Right atrium auricular region (tissue), 2 donors: ENCODE results near the gene E4F1. TPM values are rescaled to one million over a fixed set of nuclear protein-coding genes. Genes with fewer than 3 reads are reported as not detected.

Experiments
- DNase-seq: peaks from one replicate; pipeline ENCODE4 v3.0.0-alpha.2; 2019; ENCODE audit warnings: low spot score
- H3K27ac ChIP-seq, 2 donors: fragments of 200-600 bp; sonication (generic); 1 replicate in 1 of 2; 2 replicates in 1 of 2; pipeline ENCODE4 v1.5.1; 2016 to 2019
- H3K27me3 ChIP-seq, 2 donors: fragments of 200-600 bp; sonication (generic); one replicate each; pipeline versions ENCODE4 v1.5.1 to v1.6.0; 2017 to 2019
- H3K36me3 ChIP-seq: fragments of 200-600 bp; sonication (generic); one replicate; pipeline ENCODE4 v1.5.1; 2016
- H3K4me1 ChIP-seq, 2 donors: fragments of 200-600 bp; sonication (generic); one replicate each; pipeline versions ENCODE4 v1.5.1 to v1.6.0; 2017 to 2019
- H3K4me3 ChIP-seq, 2 donors: fragments of 200-600 bp; sonication (generic); 1 replicate in 1 of 2; 2 replicates in 1 of 2; pipeline ENCODE4 v1.5.1; 2017 to 2019; ENCODE audit warnings: mild to moderate bottlenecking in 1 of 2, moderate library complexity in 1 of 2
- H3K9me3 ChIP-seq, 2 donors: fragments of 200-600 bp; sonication (generic); one replicate each; pipeline ENCODE4 v1.5.1; 2019
- total RNA-seq, 2 donors: library from RNA; depleted of rRNA; stranded (reverse); fragments of >200 nt; gene quantifications; one replicate each; pipeline ENCODE4 v1.1.0, GENCODE V29; 2016
- TF ChIP-seq, protein P1 (sequence below), 2 donors: fragments of 200-600 bp; sonication (generic); IDR thresholded peaks; one replicate each; pipeline ENCODE4 v1.5.1; 2019; ENCODE audit warnings: antibody characterized with exemption in 2 of 2

Gene E4F1
- total RNA-seq, 2 donors from 2014 or later: 10.0 to 16.7 TPM

DNA sequence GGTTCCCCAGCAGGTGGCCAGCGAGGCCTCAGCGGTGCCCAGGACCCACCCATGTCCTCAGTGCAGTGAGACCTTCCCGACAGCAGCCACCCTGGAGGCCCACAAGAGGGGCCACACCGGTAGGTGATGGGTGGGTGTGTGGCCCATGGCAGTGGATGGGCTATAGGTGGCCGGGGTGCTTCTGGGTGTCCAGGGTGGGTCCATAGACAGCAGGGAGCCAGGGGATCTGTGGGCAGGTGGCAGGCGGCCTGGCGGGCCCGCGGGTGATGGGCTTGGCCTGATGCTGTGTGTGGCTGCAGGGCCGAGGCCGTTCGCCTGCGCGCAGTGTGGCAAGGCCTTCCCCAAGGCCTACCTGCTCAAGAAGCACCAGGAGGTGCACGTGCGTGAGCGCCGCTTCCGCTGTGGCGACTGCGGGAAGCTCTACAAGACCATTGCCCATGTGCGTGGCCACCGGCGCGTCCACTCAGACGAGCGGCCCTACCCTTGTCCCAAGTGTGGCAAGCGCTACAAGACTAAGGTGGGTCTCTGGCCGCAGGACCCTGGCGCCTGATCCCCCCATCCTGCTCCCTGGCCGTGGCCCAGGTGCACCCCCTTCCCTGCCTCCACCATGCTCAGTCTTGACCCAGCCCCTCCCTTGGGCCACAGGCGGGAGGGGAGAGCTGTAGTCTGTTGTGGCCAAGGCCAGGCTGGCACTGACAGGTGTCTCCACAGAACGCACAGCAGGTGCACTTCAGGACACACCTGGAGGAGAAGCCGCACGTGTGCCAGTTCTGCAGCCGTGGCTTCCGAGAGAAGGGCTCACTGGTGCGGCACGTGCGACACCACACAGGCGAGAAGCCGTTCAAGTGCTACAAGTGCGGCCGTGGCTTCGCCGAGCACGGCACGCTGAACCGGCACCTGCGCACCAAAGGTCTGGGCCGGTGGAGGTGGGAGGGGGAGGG is 10.8 kb downstream of the E4F1 start:
- Histone ChIP-seq H3K4me1 (peaks cover 0 to 25% of the 10 kb centered on the region in 2 donors), H3K36me3 (peaks cover 67% of the 10 kb centered on the region), H3K9me3 (no peaks in the 10 kb centered on the region), H3K27ac (no peak overlapping the region), H3K27me3 (no peaks in the 10 kb centered on the region), H3K4me3 (no peak overlapping the region)
- TF ChIP-seq, protein P1, sequence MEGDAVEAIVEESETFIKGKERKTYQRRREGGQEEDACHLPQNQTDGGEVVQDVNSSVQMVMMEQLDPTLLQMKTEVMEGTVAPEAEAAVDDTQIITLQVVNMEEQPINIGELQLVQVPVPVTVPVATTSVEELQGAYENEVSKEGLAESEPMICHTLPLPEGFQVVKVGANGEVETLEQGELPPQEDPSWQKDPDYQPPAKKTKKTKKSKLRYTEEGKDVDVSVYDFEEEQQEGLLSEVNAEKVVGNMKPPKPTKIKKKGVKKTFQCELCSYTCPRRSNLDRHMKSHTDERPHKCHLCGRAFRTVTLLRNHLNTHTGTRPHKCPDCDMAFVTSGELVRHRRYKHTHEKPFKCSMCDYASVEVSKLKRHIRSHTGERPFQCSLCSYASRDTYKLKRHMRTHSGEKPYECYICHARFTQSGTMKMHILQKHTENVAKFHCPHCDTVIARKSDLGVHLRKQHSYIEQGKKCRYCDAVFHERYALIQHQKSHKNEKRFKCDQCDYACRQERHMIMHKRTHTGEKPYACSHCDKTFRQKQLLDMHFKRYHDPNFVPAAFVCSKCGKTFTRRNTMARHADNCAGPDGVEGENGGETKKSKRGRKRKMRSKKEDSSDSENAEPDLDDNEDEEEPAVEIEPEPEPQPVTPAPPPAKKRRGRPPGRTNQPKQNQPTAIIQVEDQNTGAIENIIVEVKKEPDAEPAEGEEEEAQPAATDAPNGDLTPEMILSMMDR (IDR thresholded peaks at IDR 0.05): no peak
- DNase-seq: no peak

DNA sequence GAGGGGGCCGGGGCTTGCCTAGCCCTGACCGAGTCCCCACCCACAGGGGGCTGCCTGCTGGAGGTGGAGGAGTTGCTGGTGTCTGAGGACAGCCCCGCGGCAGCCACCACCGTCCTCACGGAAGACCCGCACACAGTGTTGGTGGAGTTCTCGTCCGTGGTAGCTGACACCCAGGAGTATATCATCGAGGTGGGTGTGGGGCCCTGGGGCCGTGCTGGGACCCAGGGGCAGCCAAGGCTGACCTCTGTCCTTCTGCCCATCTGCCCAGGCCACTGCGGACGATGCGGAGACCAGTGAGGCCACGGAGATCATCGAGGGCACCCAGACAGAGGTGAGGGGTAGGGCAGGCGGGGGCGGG is 11.4 kb downstream of the E4F1 start:
- H3K9me3 ChIP-seq: no peaks in the 10 kb centered on the region
- no peak overlapping the region for H3K27ac ChIP-seq
- no peak for DNase-seq
- H3K4me1 ChIP-seq: peaks cover 0 to 25% of the 10 kb centered on the region in 2 donors
- TF ChIP-seq, protein P1 (IDR thresholded peaks at IDR 0.05): no peak
- H3K36me3 ChIP-seq: peaks cover 60% of the 10 kb centered on the region
- no peak overlapping the region for H3K4me3 ChIP-seq
- H3K27me3 ChIP-seq: no peaks in the 10 kb centered on the region

DNA sequence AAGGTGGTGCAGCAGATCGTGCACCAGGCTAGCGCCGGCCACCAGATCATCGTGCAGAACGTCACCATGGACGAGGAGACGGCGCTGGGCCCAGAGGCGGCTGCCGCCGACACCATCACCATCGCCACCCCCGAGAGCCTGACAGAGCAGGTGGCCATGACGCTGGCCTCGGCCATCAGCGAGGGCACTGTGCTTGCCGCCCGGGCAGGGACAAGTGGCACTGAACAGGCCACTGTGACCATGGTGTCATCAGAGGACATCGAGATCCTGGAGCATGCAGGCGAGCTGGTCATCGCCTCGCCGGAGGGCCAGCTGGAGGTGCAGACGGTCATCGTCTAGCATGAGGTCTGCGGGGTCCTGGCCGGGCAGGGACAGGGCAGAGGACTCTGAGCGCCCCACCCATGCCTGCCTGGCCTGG is 11.9 kb downstream of the E4F1 start:
- Histone ChIP-seq H3K27ac (no peak overlapping the region), H3K27me3 (no peaks in the 10 kb centered on the region), H3K36me3 (peaks cover 57% of the 10 kb centered on the region), H3K4me1 (peaks cover 0 to 25% of the 10 kb centered on the region in 2 donors), H3K4me3 (no peak overlapping the region), H3K9me3 (no peaks in the 10 kb centered on the region)
- DNase-seq: no peak
- TF ChIP-seq, protein P1 (IDR thresholded peaks at IDR 0.05): no peak

DNA sequence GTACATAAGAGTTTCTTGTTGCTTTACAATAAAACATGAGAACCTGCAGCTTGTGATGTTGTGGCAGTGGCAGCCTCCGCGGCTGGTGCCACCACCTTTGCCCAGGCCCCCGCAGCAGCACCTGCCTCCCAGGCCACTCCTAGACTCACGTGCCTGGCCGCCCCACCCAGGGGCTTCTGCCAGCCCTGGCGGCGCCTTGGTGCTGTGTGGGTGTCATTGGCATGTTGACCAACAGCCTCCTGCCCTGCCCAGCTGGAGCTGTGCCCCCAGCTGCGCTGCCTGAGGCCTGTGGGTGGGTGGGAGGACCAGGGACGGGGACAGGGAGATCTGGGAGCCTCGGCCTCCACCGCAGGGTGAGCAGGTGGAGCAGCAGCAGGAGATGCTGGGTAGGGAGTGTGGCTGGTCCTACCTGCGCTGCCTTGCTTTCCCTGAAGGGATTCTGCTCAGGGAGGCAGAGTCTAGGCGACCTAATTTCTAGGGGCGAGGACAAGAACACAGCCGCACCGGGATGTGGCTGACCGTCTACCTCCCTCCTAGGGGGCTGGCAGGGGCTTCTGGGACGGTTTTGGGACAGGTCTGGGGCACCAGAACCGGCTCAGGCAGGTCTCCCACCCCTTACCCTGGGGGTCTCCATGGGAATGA is 12.4 kb downstream of the E4F1 start:
- TF ChIP-seq, protein P1 (IDR thresholded peaks at IDR 0.05): no peak
- H3K27ac ChIP-seq: no peak overlapping the region
- peaks cover 51% of the 10 kb centered on the region for H3K36me3 ChIP-seq
- H3K4me3 ChIP-seq: no peak overlapping the region
- H3K4me1 ChIP-seq: peaks cover 0 to 25% of the 10 kb centered on the region in 2 donors
- no peaks in the 10 kb centered on the region for H3K9me3 ChIP-seq
- no peaks in the 10 kb centered on the region for H3K27me3 ChIP-seq
- no peak for DNase-seq

DNA sequence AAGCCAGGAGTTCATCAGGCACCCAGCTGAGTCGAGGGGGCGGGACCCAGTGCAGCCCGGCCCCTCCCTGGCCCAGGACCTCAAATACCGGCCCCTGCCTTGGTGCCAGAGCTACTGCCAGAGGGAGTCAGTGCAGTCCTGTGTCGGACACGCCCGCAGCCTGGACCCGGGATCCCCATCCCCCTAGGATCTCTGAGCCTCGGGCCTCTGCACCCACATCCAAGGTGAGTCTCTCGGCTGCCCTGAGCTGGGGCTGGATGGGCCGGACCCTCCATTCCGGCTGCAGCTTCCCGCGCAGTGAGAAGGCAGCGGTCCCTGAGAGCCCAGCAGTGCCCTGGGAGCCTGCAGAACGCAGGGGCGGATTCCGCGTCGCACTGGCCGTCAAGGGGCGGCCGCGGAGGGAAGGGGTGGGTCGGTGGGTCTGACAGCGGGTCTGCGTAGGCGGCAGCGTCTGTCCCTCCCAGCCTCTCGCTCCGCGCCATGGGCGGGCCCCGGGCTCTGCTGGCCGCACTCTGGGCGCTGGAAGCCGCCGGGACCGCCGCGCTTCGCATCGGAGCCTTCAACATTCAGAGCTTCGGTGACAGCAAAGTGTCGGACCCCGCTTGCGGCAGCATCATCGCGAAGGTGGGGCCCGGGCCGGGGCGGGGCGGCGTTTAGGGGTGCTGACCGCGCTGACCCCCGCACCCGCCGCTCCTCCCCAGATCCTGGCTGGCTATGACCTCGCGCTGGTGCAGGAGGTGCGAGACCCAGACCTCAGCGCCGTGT is 13.1 kb downstream of the E4F1 start, which contains the start of gene DNASE1L2:
TSS of gene DNASE1L2 (plus strand) at position 108 of the 765 bp plus-strand sequence. CDS start at position 481, 373 bp downstream.
- TF ChIP-seq, protein P1 (IDR thresholded peaks at IDR 0.05): no peak
- DNase-seq: no peak
- Histone ChIP-seq H3K4me3 (peak within 1 kb of the TSS in 1 of 2 donors; percentile 35), H3K9me3 (no peaks in the 10 kb centered on the region), H3K27me3 (no peaks in the 10 kb centered on the region), H3K4me1 (peaks cover 0 to 25% of the 10 kb centered on the region in 2 donors), H3K36me3 (peaks cover 44% of the 10 kb centered on the region), H3K27ac (no peak within 1 kb of the TSS)
